ENCODE results near the gene TMEM39B. TPM values are rescaled to one million over a fixed set of nuclear protein-coding genes. Genes with fewer than 3 reads are reported as not detected.

Gene TMEM39B
- total and polyA plus RNA-seq, 2 donors (not counting 1 experiment from before 2014, with no cell fraction given) = 30.9 to 32.3 TPM

GRCh38 chr1:32150847-32151246 lies 78.1 kb downstream of the TMEM39B start:
- H3K27me3 ChIP-seq (replicated peaks in 1 of 4; ENCODE audit: control extremely low read depth in 1 of 4, control insufficient read depth in 3 of 4, insufficient read depth in 4 of 4, low read length in 3 of 4) = no peaks in the 10 kb centered on the region
- H3K9me3 Mint-ChIP-seq (ENCODE audit: insufficient read depth) = peaks cover 3% of the 10 kb centered on the region
- no peak for TF ChIP-seq EZH2 (IDR thresholded peaks at IDR 0.05; ENCODE audit: borderline replicate concordance, insufficient read depth, low read depth, low read length, poor library complexity, severe bottlenecking)
- TF ChIP-seq CTCF (IDR thresholded peaks at IDR 0.05) = no peak
- H3K9me3 ChIP-seq (ENCODE audit: control extremely low read depth in 1 of 3, control insufficient read depth in 2 of 3, insufficient read depth in 1 of 3, low read length in 2 of 3) = peaks cover 2 to 25% (median 14%) of the 10 kb centered on the region in 3 donors
- 97% methylated on average over 7 of the region's 9 CpGs for WGBS (ENCODE audit: insufficient coverage)
- H3K79me2 ChIP-seq (ENCODE audit: control insufficient read depth, insufficient read depth, low read length) = peaks cover 80% of the 10 kb centered on the region
- no peaks in the 10 kb centered on the region for H3K27me3 Mint-ChIP-seq
- H3K27ac ChIP-seq (ENCODE audit: low read length in 2 of 2) = no peak overlapping the region
- ATAC-seq (ENCODE audit: low read depth) = no peak
- H3K4me2 ChIP-seq (replicated peaks; ENCODE audit: low read depth, low read length, poor library complexity, severe bottlenecking) = no peak overlapping the region
- H3K4me3 ChIP-seq (ENCODE audit: control extremely low read depth in 1 of 5, extremely low read depth in 1 of 5, insufficient read depth in 1 of 5, low read depth in 2 of 5, low read length in 4 of 5) = no peak overlapping the region
- H3K36me3 ChIP-seq (replicated peaks in 1 of 2; ENCODE audit: control extremely low read depth in 1 of 2, control insufficient read depth in 1 of 2, extremely low read depth in 1 of 2, insufficient read depth in 2 of 2, low read length in 1 of 2) = peaks cover 2 to 16% of the 10 kb centered on the region in 2 experiments
- intact Hi-C loops (cut with micrococcal nuclease) = no loop called here
- no peak overlapping the region for H3K27ac Mint-ChIP-seq
- DNase-seq = no peak
- ChIA-PET POLR2A (no interaction called here), CTCF (interaction anchor here (0.6 to 1.1 kb wide), 3 partner anchors 42 to 370 kb away, joined by 3 to 4 read pairs (median 3); no protein-coding TSS in a partner anchor)
- no peak overlapping the region for H2AFZ ChIP-seq (ENCODE audit: insufficient read depth, low read depth, low read length, poor library complexity, severe bottlenecking)
- H3K4me3 Mint-ChIP-seq = no peak overlapping the region
- peaks cover 8% of the 10 kb centered on the region for H3K4me1 Mint-ChIP-seq
- no peaks in the 10 kb centered on the region for H3K4me1 ChIP-seq (ENCODE audit: control insufficient read depth in 2 of 2, insufficient read depth in 2 of 2, low read length in 2 of 2)
- peaks cover 68% of the 10 kb centered on the region for H4K20me1 ChIP-seq (ENCODE audit: control insufficient read depth, insufficient read depth, low read length, poor library complexity, severe bottlenecking)
- no peak overlapping the region for H3K9ac ChIP-seq (ENCODE audit: low read length)

GRCh38 chr1:32151319-32151787 lies 78.6 kb downstream of the TMEM39B start:
- Mint-ChIP-seq H3K27ac (no peak overlapping the region), H3K27me3 (no peaks in the 10 kb centered on the region), H3K4me3 (no peak overlapping the region), H3K9me3 (ENCODE audit: insufficient read depth) (peaks cover 3% of the 10 kb centered on the region), H3K4me1 (peaks cover 5% of the 10 kb centered on the region)
- H3K4me1 ChIP-seq (ENCODE audit: control insufficient read depth in 2 of 2, insufficient read depth in 2 of 2, low read length in 2 of 2) = no peaks in the 10 kb centered on the region
- DNase-seq (no peak), ATAC-seq (ENCODE audit: low read depth) (no peak)
- peaks cover 2 to 25% (median 14%) of the 10 kb centered on the region in 3 donors for H3K9me3 ChIP-seq (ENCODE audit: control extremely low read depth in 1 of 3, control insufficient read depth in 2 of 3, insufficient read depth in 1 of 3, low read length in 2 of 3)
- peaks cover 73% of the 10 kb centered on the region for H4K20me1 ChIP-seq (ENCODE audit: control insufficient read depth, insufficient read depth, low read length, poor library complexity, severe bottlenecking)
- no peak overlapping the region for H2AFZ ChIP-seq (ENCODE audit: insufficient read depth, low read depth, low read length, poor library complexity, severe bottlenecking)
- WGBS (ENCODE audit: insufficient coverage) = 92% methylated on average over 4 of the region's 5 CpGs
- no peak overlapping the region for H3K27ac ChIP-seq (ENCODE audit: low read length in 2 of 2)
- H3K9ac ChIP-seq (ENCODE audit: low read length) = no peak overlapping the region
- peaks cover 5 to 21% of the 10 kb centered on the region in 2 experiments for H3K36me3 ChIP-seq (replicated peaks in 1 of 2; ENCODE audit: control extremely low read depth in 1 of 2, control insufficient read depth in 1 of 2, extremely low read depth in 1 of 2, insufficient read depth in 2 of 2, low read length in 1 of 2)
- POLR2A ChIA-PET = no interaction called here
- intact Hi-C loops (cut with micrococcal nuclease) = no loop called here
- no peak overlapping the region for H3K4me2 ChIP-seq (replicated peaks; ENCODE audit: low read depth, low read length, poor library complexity, severe bottlenecking)
- CTCF ChIA-PET = no interaction called here
- peaks cover 83% of the 10 kb centered on the region for H3K79me2 ChIP-seq (ENCODE audit: control insufficient read depth, insufficient read depth, low read length)
- H3K27me3 ChIP-seq (replicated peaks in 1 of 4; ENCODE audit: control extremely low read depth in 1 of 4, control insufficient read depth in 3 of 4, insufficient read depth in 4 of 4, low read length in 3 of 4) = no peaks in the 10 kb centered on the region
- TF ChIP-seq EZH2 (IDR thresholded peaks at IDR 0.05; ENCODE audit: borderline replicate concordance, insufficient read depth, low read depth, low read length, poor library complexity, severe bottlenecking) = no peak
- no peak for TF ChIP-seq CTCF (IDR thresholded peaks at IDR 0.05)
- no peak overlapping the region for H3K4me3 ChIP-seq (ENCODE audit: control extremely low read depth in 1 of 5, extremely low read depth in 1 of 5, insufficient read depth in 1 of 5, low read depth in 2 of 5, low read length in 4 of 5)

Small RNAs within 50 kb of the gene (small RNA-seq; reads per million reads assigned to genes)
- gene MIR5585 (ENCODE audit: insufficient read length, low read depth, low replicate concordance) = not detected
- gene RF00017 (ENCODE audit: insufficient read length, low read depth, low replicate concordance) = not detected

Other genes with a start within 250 kb of the TMEM39B start
- gene PTP4A2, start 134.6 kb upstream of the TMEM39B start, total RNA-seq = 184 and 193 TPM in 2 replicates
- 78.2 and 94.4 TPM in 2 replicates for gene PTP4A2, start 134.6 kb upstream of the TMEM39B start, polyA plus RNA-seq
- gene KHDRBS1, start 59.1 kb upstream of the TMEM39B start, total RNA-seq = 99.0 and 101 TPM in 2 replicates
- gene KHDRBS1, start 59.1 kb upstream of the TMEM39B start, polyA plus RNA-seq = 35.7 and 50.3 TPM in 2 replicates
- 49.9 and 54.8 TPM in 2 replicates for gene KPNA6, start 35.1 kb downstream of the TMEM39B start, total RNA-seq
- 14.0 and 14.6 TPM in 2 replicates for gene KPNA6, start 35.1 kb downstream of the TMEM39B start, polyA plus RNA-seq
- 38.3 and 38.4 TPM in 2 replicates for gene TXLNA, start 106.7 kb downstream of the TMEM39B start, total RNA-seq
- gene TXLNA, start 106.7 kb downstream of the TMEM39B start, polyA plus RNA-seq = 16.9 and 23.0 TPM in 2 replicates
- gene CCDC28B, start 127.7 kb downstream of the TMEM39B start, total RNA-seq = 7.8 and 10.2 TPM in 2 replicates
- 7.1 and 8.0 TPM in 2 replicates for gene CCDC28B, start 127.7 kb downstream of the TMEM39B start, polyA plus RNA-seq
- 2.0 and 2.1 TPM in 2 replicates for gene IQCC, start 132.7 kb downstream of the TMEM39B start, total RNA-seq
- gene IQCC, start 132.7 kb downstream of the TMEM39B start, polyA plus RNA-seq = 1.6 and 2.0 TPM in 2 replicates
- gene DCDC2B, start 136.2 kb downstream of the TMEM39B start, total RNA-seq = not detected in 2 replicates
- not detected in 2 replicates for gene DCDC2B, start 136.2 kb downstream of the TMEM39B start, polyA plus RNA-seq
- 50.4 and 60.8 TPM in 2 replicates for gene TMEM234, start 149.4 kb downstream of the TMEM39B start, total RNA-seq
- gene TMEM234, start 149.4 kb downstream of the TMEM39B start, polyA plus RNA-seq = 22.0 and 22.3 TPM in 2 replicates
- 87.0 and 91.0 TPM in 2 replicates for gene EIF3I, start 149.5 kb downstream of the TMEM39B start, total RNA-seq
- 130 and 153 TPM in 2 replicates for gene EIF3I, start 149.5 kb downstream of the TMEM39B start, polyA plus RNA-seq
- gene FAM167B, start 174.3 kb downstream of the TMEM39B start, total RNA-seq = 4.1 and 5.4 TPM in 2 replicates
- 1.1 and 1.8 TPM in 2 replicates for gene FAM167B, start 174.3 kb downstream of the TMEM39B start, polyA plus RNA-seq
- gene LCK, start 178.3 kb downstream of the TMEM39B start, total RNA-seq = 20.1 and 22.3 TPM in 2 replicates
- 23.8 and 35.2 TPM in 2 replicates for gene LCK, start 178.3 kb downstream of the TMEM39B start, polyA plus RNA-seq
- gene HDAC1, start 219.1 kb downstream of the TMEM39B start, total RNA-seq = 200 and 205 TPM in 2 replicates
- 170 and 184 TPM in 2 replicates for gene HDAC1, start 219.1 kb downstream of the TMEM39B start, polyA plus RNA-seq

Measured in B cell (primary cell).